Astrocyte of the spinal cord (primary cell): ENCODE data around the gene STIM1.

Source experiments
- DNase-seq: peaks from one replicate; pipeline ENCODE4 v3.0.0; 2011; ENCODE audit warnings: low read depth, low spot score
- H3K4me3 ChIP-seq: 2 replicates; pipeline ENCODE4 v1.5.1; 2011; ENCODE audit warnings: low read depth, mild to moderate bottlenecking, low read length, moderate library complexity
- CTCF ChIP-seq: IDR thresholded peaks from 2 replicates; pipeline ENCODE4 v1.5.1; 2012; ENCODE audit warnings: low read depth, mild to moderate bottlenecking, low read length, inconsistent platforms
- in situ Hi-C: cut with HindIII; loops from 2 replicates; pipeline ENCODE4 v1.10.0; 2017; ENCODE audit warnings: low sequenced_read_pairs

STIM1 gene

GRCh38 chr11:4065086-4065485 is 209.6 kb downstream of the STIM1 start:
- no peak for DNase-seq
- no peak overlapping the region for H3K4me3 ChIP-seq
- in situ Hi-C loops = no loop called here
- no peak for TF ChIP-seq CTCF

GRCh38 chr11:4065601-4066377 is 210.3 kb downstream of the STIM1 start:
- no peak for DNase-seq
- in situ Hi-C loops = no loop called here
- H3K4me3 ChIP-seq = no peak overlapping the region
- TF ChIP-seq CTCF = no peak

GRCh38 chr11:4066910-4067309 is 211.4 kb downstream of the STIM1 start:
- in situ Hi-C loops = no loop called here
- TF ChIP-seq CTCF = no peak
- no peak for DNase-seq
- no peak overlapping the region for H3K4me3 ChIP-seq

GRCh38 chr11:4068962-4069361 is 213.5 kb downstream of the STIM1 start:
- no peak for DNase-seq
- no peak overlapping the region for H3K4me3 ChIP-seq
- no peak for TF ChIP-seq CTCF
- in situ Hi-C loops = no loop called here

GRCh38 chr11:4071325-4071724 is 215.9 kb downstream of the STIM1 start:
- H3K4me3 ChIP-seq = no peak overlapping the region
- in situ Hi-C loops = no loop called here
- no peak for DNase-seq
- TF ChIP-seq CTCF = no peak

- TF ChIP-seq CTCF = no peak
- no peak overlapping the region for H3K4me3 ChIP-seq
- in situ Hi-C loops = no loop called here
- DNase-seq = no peak
Measured at GRCh38 chr11:4071914-4072313, 216.4 kb downstream of the STIM1 start.
